Measurements from ENCODE around the gene KLHDC4. TPM values are rescaled to one million over a fixed set of nuclear protein-coding genes. Genes with fewer than 3 reads are reported as not detected.
"Not testable (repeated sequence)": the region's sequence is repeated elsewhere in the genome, so short reads cannot be mapped to it uniquely, and the experiment has no call there.

Gene KLHDC4
- total and polyA plus RNA-seq, 7 donors: 9.2 to 19.7 (median 14.7) TPM

DNA sequence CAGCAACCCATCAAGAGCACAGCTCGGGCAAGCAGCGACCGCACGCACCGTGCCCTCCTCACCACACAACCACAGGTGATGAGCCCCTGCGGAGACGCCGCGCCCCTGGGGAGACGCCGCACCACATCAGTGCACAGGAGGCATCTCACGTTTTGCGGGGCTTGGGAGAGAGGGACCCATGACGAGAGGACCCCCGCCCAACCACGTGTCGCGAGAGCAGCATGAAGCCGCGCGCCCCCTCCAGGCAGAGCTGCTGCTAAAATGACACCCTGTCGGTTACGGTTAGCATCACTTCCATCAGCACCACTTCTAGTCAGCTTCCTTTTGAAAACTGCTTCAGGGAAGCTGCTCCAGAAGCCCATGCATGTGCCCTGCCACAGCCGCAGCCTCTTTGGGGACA lies 45.3 kb downstream of the KLHDC4 start:
- intact Hi-C loops (cut with DNase I): no loop called here
- ATAC-seq: no peak
- Histone ChIP-seq H3K4me1 (peaks cover 4% of the 10 kb centered on the region), H3K27ac (no peak overlapping the region), H3K27me3 (ENCODE audit: insufficient read depth in 3 of 3, low read length in 2 of 3) (no peaks in the 10 kb centered on the region), H3K9me3 (no peaks in the 10 kb centered on the region), H3K36me3 (ENCODE audit: insufficient read depth in 1 of 2, low read depth in 1 of 2) (peaks cover 0 to 5% of the 10 kb centered on the region in 2 donors), H3K4me3 (no peak overlapping the region)
- WGBS, 3 donors: 96 to 98% (median 97%) methylated on average over 24 of the region's 24 CpGs
- no peak for DNase-seq
- TF ChIP-seq, protein P1, sequence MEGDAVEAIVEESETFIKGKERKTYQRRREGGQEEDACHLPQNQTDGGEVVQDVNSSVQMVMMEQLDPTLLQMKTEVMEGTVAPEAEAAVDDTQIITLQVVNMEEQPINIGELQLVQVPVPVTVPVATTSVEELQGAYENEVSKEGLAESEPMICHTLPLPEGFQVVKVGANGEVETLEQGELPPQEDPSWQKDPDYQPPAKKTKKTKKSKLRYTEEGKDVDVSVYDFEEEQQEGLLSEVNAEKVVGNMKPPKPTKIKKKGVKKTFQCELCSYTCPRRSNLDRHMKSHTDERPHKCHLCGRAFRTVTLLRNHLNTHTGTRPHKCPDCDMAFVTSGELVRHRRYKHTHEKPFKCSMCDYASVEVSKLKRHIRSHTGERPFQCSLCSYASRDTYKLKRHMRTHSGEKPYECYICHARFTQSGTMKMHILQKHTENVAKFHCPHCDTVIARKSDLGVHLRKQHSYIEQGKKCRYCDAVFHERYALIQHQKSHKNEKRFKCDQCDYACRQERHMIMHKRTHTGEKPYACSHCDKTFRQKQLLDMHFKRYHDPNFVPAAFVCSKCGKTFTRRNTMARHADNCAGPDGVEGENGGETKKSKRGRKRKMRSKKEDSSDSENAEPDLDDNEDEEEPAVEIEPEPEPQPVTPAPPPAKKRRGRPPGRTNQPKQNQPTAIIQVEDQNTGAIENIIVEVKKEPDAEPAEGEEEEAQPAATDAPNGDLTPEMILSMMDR (IDR thresholded peaks at IDR 0.05): no peak

DNA sequence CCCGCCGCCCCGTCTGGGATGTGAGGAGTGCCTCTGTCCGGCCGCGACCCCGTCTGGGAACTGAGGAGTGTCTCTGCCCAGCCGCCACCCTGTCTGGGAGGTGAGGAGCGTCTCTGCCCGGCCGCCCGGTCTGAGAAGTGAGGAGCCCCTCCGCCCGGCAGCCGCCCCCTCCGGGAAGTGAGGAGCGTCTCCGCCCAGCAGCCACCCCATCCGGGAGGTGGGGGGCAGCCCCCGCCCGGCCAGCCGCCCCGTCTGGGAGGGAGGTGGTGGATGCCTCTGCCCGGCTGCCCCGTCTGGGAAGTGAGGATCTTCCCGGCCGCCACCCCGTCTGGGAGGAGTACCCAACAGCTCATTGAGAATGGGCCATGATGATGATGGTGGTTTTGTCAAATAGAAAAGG lies 47.0 kb downstream of the KLHDC4 start:
- DNase-seq; intact Hi-C loops (cut with DNase I); H3K4me1 ChIP-seq; ATAC-seq; H3K27me3 ChIP-seq (ENCODE audit: insufficient read depth in 3 of 3, low read length in 2 of 3); H3K4me3 ChIP-seq; H3K9me3 ChIP-seq; H3K27ac ChIP-seq: not testable (repeated sequence)
- WGBS, 3 donors: 95 to 99% (median 97%) methylated on average over 21 to 28 of the region's 28 CpGs
- H3K36me3 ChIP-seq (ENCODE audit: insufficient read depth in 1 of 2, low read depth in 1 of 2): peaks cover 0 to 21% of the 10 kb centered on the region in 2 donors

DNA sequence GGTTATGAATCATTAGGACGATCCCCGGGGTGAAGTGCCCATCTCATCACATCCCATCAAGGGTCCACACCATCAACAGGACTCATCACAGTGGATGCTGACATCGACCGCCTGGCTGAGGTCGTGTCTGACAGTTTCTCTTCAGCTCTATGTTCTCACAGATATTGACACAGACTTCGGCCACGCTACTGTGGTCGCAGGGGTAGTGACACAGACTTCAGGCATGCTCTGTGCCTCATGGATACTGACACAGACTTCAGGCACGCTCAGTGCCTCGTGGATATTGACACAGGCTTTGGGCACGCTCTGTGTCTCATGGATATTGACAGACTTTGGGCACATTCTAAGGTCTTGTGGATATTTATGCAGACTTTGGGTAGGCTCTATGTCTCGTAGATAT lies 50.1 kb downstream of the KLHDC4 start:
- ATAC-seq (no peak), DNase-seq (no peak)
- Histone ChIP-seq H3K4me1 (no peaks in the 10 kb centered on the region), H3K9me3 (no peaks in the 10 kb centered on the region), H3K27ac (no peak overlapping the region), H3K4me3 (no peak overlapping the region), H3K36me3 (ENCODE audit: insufficient read depth in 1 of 2, low read depth in 1 of 2) (peaks cover 0 to 50% of the 10 kb centered on the region in 2 donors), H3K27me3 (ENCODE audit: insufficient read depth in 3 of 3, low read length in 2 of 3) (no peaks in the 10 kb centered on the region)
- TF ChIP-seq, protein P1 (IDR thresholded peaks at IDR 0.05): no peak
- WGBS, 3 donors: 95 to 96% (median 96%) methylated on average over 12 of the region's 12 CpGs
- intact Hi-C loops (cut with DNase I): no loop called here

DNA sequence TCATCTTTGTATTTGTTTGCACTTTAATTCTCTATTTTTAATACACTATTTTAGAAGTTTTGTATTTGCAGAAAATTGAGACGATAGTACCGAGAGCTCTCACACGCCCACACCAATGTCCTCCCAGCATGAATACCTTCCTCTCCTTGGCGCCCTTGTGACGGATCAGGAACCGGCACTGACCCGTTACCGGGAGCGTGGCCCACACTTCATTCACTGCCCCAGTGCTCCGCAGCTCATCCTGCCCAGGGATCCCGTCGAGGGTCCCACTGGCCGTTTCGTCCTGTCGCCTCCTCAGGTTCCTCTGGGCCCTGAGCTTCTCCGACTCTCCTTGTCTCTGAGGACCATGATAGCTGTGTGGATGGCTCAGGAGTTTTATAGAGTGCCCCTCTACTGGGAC lies 50.6 kb downstream of the KLHDC4 start:
- TF ChIP-seq, protein P1 (IDR thresholded peaks at IDR 0.05): no peak
- DNase-seq (no peak), ATAC-seq (no peak)
- H3K27me3 ChIP-seq (ENCODE audit: insufficient read depth in 3 of 3, low read length in 2 of 3): no peaks in the 10 kb centered on the region
- 95 to 97% (median 96%) methylated on average over 16 of the region's 16 CpGs for WGBS, 3 donors
- intact Hi-C loops (cut with DNase I): no loop called here
- H3K4me1 ChIP-seq: no peaks in the 10 kb centered on the region
- no peak overlapping the region for H3K27ac ChIP-seq
- H3K4me3 ChIP-seq: no peak overlapping the region
- peaks cover 2 to 55% of the 10 kb centered on the region in 2 donors for H3K36me3 ChIP-seq (ENCODE audit: insufficient read depth in 1 of 2, low read depth in 1 of 2)
- H3K9me3 ChIP-seq: no peaks in the 10 kb centered on the region

DNA sequence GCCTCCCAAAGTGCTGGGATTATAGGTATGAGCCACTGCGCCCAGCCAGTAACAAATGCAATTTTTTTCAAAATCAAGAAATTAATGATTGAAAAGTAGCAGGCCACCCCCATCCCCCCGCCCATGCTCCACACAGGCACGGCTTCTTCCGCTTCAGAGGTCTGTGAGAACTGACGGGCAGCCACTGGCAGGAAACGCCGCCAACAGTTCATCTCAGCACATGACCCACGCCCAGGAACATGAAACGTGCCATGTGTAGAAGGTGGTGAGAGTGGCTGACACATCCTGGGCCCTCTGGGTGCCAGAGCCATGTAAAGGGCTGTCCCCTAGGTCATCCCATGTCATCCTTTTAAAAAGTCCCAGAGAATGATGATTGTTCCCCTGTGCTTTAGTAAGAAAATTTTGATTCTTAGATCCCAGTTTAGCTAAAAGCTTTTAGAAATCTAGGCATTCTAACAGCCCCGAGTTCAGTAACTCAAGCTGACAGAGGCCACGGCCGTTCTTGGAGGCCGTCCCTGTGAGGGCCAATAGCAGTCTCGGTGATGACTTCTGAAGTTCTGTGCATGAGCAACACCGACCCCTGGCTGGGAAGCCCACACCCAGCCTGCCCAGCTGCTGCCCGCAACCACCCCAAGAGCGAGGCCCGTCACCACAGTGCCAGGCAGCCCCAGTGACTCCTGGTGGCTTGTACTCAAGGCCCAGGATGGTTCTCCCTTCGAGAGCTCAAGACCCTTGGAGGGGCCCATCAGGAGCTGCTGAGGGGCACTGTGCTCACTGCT lies 52.1 kb downstream of the KLHDC4 start:
- H3K27me3 ChIP-seq (ENCODE audit: insufficient read depth in 3 of 3, low read length in 2 of 3): no peaks in the 10 kb centered on the region
- 95 to 96% (median 95%) methylated on average over 19 of the region's 19 CpGs for WGBS, 3 donors
- ATAC-seq: no peak
- intact Hi-C loops (cut with DNase I): no loop called here
- TF ChIP-seq, protein P1 (IDR thresholded peaks at IDR 0.05): no peak
- no peak overlapping the region for H3K27ac ChIP-seq
- H3K9me3 ChIP-seq: no peaks in the 10 kb centered on the region
- no peaks in the 10 kb centered on the region for H3K4me1 ChIP-seq
- peaks cover 2 to 71% of the 10 kb centered on the region in 2 donors for H3K36me3 ChIP-seq (ENCODE audit: insufficient read depth in 1 of 2, low read depth in 1 of 2)
- no peak for DNase-seq
- H3K4me3 ChIP-seq: no peak overlapping the region

All from psoas muscle (tissue), 8 donors.